OCI-LY3 (cell line): ENCODE results near the gene FAM107B.

Experiments
- H2AFZ ChIP-seq: fragments of 200-600, 300-600 bp; shearing (Covaris generic); 2 replicates; pipeline ENCODE4 v1.6.0; 2014; ENCODE audit warnings: antibody characterized with exemption, low read depth, low read length
- H3K27ac ChIP-seq: fragments of 200-600, 300-600 bp; sonication (generic); 2 replicates; pipeline ENCODE4 v1.5.1; 2014; ENCODE audit warnings: mild to moderate bottlenecking, low read length, moderate library complexity, mixed read lengths
- H3K27me3 ChIP-seq: fragments of 200-600, 300-600 bp; sonication (generic); 2 replicates; pipeline ENCODE4 v1.6.1; 2014; ENCODE audit warnings: low read depth, low read length, mixed read lengths
- H3K36me3 ChIP-seq: fragments of 200-600, 300-600 bp; sonication (generic); replicated peaks from 2 replicates; pipeline ENCODE3; 2014; ENCODE audit warnings: low read depth, low read length, mixed read lengths
- H3K4me1 ChIP-seq: fragments of 300-600, 200-600 bp; sonication (generic); 2 replicates; pipeline ENCODE4 v1.6.1; 2014; ENCODE audit warnings: low read length, mixed read lengths
- H3K4me2 ChIP-seq: fragments of 200-600, 300-600 bp; sonication (generic); 2 replicates; pipeline ENCODE4 v1.6.1; 2014; ENCODE audit warnings: low read length, mixed read lengths
- H3K4me3 ChIP-seq: fragments of 300-600, 200-600 bp; sonication (generic); 2 replicates; pipeline ENCODE4 v1.5.1; 2014; ENCODE audit warnings: antibody characterized with exemption, mild to moderate bottlenecking, low read length, moderate library complexity
- H3K79me2 ChIP-seq: fragments of 300-600, 200-600 bp; shearing (Covaris generic); 2 replicates; pipeline ENCODE4 v1.6.1; 2014; ENCODE audit warnings: mild to moderate bottlenecking, low read length, mixed read lengths
- H3K9ac ChIP-seq: fragments of 300-600, 200-600 bp; shearing (Covaris generic); 2 replicates; pipeline ENCODE4 v1.6.0; 2014; ENCODE audit warnings: mild to moderate bottlenecking, low read length, moderate library complexity
- H3K9me3 ChIP-seq: fragments of 200-600, 300-600 bp; shearing (Covaris generic); 2 replicates; pipeline ENCODE4 v1.6.1; 2014; ENCODE audit warnings: low read length, mixed read lengths; ENCODE audit not compliant: insufficient read depth
- H4K20me1 ChIP-seq: fragments of 200-600, 300-600 bp; sonication (generic); 2 replicates; pipeline ENCODE4 v1.6.1; 2016; ENCODE audit warnings: low read length, mixed read lengths; ENCODE audit not compliant: insufficient read depth
- EZH2phosphoT487 ChIP-seq: fragments of 200-600 bp; shearing (Covaris generic); IDR thresholded peaks from 2 replicates; pipeline ENCODE4 v1.6.1; 2018; ENCODE audit warnings: antibody characterized with exemption, mixed run types, low read depth
- TF ChIP-seq, protein P1 (sequence below): fragments of 200-600, 300-600 bp; sonication (generic); IDR thresholded peaks from 2 replicates; pipeline ENCODE4 v1.5.1; 2014; ENCODE audit warnings: antibody characterized with exemption, low read length, low read depth

FAM107B gene

GRCh38 chr10:14543046-14543903 is 231.4 kb downstream of the FAM107B start:
- TF ChIP-seq, protein P1, sequence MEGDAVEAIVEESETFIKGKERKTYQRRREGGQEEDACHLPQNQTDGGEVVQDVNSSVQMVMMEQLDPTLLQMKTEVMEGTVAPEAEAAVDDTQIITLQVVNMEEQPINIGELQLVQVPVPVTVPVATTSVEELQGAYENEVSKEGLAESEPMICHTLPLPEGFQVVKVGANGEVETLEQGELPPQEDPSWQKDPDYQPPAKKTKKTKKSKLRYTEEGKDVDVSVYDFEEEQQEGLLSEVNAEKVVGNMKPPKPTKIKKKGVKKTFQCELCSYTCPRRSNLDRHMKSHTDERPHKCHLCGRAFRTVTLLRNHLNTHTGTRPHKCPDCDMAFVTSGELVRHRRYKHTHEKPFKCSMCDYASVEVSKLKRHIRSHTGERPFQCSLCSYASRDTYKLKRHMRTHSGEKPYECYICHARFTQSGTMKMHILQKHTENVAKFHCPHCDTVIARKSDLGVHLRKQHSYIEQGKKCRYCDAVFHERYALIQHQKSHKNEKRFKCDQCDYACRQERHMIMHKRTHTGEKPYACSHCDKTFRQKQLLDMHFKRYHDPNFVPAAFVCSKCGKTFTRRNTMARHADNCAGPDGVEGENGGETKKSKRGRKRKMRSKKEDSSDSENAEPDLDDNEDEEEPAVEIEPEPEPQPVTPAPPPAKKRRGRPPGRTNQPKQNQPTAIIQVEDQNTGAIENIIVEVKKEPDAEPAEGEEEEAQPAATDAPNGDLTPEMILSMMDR = 0 out of 2 replicates have a peak, but pooled peaks have one; percentile 10
- TF ChIP-seq EZH2phosphoT487 = no peak
- no peaks in the 10 kb centered on the region for H3K9me3 ChIP-seq
- H2AFZ ChIP-seq = no peak overlapping the region
- H3K4me3 ChIP-seq = no peak overlapping the region
- peaks cover 98% of the 10 kb centered on the region for H3K79me2 ChIP-seq
- H4K20me1 ChIP-seq = peaks cover 96% of the 10 kb centered on the region
- peaks cover 30% of the 10 kb centered on the region for H3K36me3 ChIP-seq
- H3K9ac ChIP-seq = no peak overlapping the region
- no peaks in the 10 kb centered on the region for H3K27me3 ChIP-seq
- H3K4me2 ChIP-seq = peak overlapping the region; percentile 29; the same call in 1 of the 2 replicates
- H3K27ac ChIP-seq = no peak overlapping the region
- H3K4me1 ChIP-seq = peaks cover 17% of the 10 kb centered on the region

- Histone ChIP-seq H3K36me3 (peaks cover 29% of the 10 kb centered on the region), H3K4me3 (no peak overlapping the region), H3K4me2 (no peak overlapping the region), H2AFZ (no peak overlapping the region), H3K79me2 (peaks cover 98% of the 10 kb centered on the region), H3K27ac (no peak overlapping the region), H3K4me1 (peaks cover 16% of the 10 kb centered on the region), H3K9ac (no peak overlapping the region), H4K20me1 (peaks cover 93% of the 10 kb centered on the region), H3K9me3 (no peaks in the 10 kb centered on the region), H3K27me3 (no peaks in the 10 kb centered on the region)
- TF ChIP-seq EZH2phosphoT487 = no peak
- TF ChIP-seq, protein P1 = no peak
These were observed 233.3 kb downstream of the FAM107B start for GRCh38 chr10:14541379-14541778.

DNA sequence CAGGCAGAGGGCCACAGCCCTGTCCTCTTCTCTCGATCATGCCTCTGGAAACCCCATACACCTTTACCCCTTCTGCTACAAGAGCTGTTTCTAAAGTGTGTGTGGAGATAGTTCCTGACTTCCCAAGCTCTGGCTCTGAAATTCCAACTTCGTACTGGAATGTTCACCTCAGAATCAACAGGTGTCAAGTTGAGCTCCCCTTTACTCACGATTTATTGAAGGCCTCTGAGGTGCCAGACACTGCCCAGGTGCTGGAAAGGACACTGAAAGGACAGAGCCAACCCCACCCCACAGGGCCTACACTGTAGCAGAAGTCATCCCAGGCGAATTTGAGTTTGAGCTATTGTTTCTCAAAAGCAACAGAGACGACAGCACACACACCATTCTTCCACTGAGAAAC is 234.1 kb downstream of the FAM107B start:
- Histone ChIP-seq H3K4me3 (no peak overlapping the region), H3K79me2 (peaks cover 98% of the 10 kb centered on the region), H3K27ac (no peak overlapping the region), H3K9ac (no peak overlapping the region), H3K4me1 (peaks cover 11% of the 10 kb centered on the region), H3K4me2 (no peak overlapping the region), H3K27me3 (no peaks in the 10 kb centered on the region), H2AFZ (no peak overlapping the region), H3K36me3 (peaks cover 29% of the 10 kb centered on the region), H3K9me3 (no peaks in the 10 kb centered on the region), H4K20me1 (peaks cover 93% of the 10 kb centered on the region)
- no peak for TF ChIP-seq EZH2phosphoT487
- TF ChIP-seq, protein P1 = no peak

DNA sequence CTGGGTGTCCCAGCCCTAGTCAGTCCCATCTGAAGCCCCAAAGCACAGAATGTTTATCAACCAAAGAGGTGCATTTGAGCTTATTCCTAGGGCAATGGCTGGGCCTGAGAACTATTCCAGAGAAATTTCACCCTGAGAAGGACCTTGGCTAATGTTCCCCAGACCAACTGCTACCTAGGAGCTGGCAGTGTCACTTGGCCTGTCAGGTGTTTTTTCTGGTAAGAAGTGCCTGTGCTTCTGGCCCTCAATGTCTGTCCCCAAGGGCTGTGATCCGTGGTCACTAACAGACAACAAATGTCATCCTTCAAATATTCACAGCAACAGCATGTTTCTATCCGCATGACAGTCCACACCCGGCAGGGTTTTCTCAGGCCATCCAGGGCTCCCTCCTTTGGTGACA is 234.6 kb downstream of the FAM107B start:
- TF ChIP-seq, protein P1 = no peak
- no peak for TF ChIP-seq EZH2phosphoT487
- no peak overlapping the region for H2AFZ ChIP-seq
- no peaks in the 10 kb centered on the region for H3K27me3 ChIP-seq
- peaks cover 29% of the 10 kb centered on the region for H3K36me3 ChIP-seq
- peaks cover 93% of the 10 kb centered on the region for H4K20me1 ChIP-seq
- no peak overlapping the region for H3K4me2 ChIP-seq
- H3K9me3 ChIP-seq = no peaks in the 10 kb centered on the region
- no peak overlapping the region for H3K9ac ChIP-seq
- no peak overlapping the region for H3K27ac ChIP-seq
- H3K79me2 ChIP-seq = peaks cover 98% of the 10 kb centered on the region
- peaks cover 11% of the 10 kb centered on the region for H3K4me1 ChIP-seq
- H3K4me3 ChIP-seq = no peak overlapping the region
